Islet precursor cell (in vitro differentiated cells): Measurements from ENCODE around the gene DCTN3.

Experiments
- DNase-seq: peaks from one replicate; pipeline ENCODE4 v3.0.0-alpha.2; 2018

Gene DCTN3

GRCh38 chr9:34620061-34620994 lies at the start of gene DCTN3:
Gene DCTN3 (minus strand): TSS chr9:34620495. CDS start chr9:34620464, 31 bp downstream.
- peak; percentile 96 for DNase-seq

DNA sequence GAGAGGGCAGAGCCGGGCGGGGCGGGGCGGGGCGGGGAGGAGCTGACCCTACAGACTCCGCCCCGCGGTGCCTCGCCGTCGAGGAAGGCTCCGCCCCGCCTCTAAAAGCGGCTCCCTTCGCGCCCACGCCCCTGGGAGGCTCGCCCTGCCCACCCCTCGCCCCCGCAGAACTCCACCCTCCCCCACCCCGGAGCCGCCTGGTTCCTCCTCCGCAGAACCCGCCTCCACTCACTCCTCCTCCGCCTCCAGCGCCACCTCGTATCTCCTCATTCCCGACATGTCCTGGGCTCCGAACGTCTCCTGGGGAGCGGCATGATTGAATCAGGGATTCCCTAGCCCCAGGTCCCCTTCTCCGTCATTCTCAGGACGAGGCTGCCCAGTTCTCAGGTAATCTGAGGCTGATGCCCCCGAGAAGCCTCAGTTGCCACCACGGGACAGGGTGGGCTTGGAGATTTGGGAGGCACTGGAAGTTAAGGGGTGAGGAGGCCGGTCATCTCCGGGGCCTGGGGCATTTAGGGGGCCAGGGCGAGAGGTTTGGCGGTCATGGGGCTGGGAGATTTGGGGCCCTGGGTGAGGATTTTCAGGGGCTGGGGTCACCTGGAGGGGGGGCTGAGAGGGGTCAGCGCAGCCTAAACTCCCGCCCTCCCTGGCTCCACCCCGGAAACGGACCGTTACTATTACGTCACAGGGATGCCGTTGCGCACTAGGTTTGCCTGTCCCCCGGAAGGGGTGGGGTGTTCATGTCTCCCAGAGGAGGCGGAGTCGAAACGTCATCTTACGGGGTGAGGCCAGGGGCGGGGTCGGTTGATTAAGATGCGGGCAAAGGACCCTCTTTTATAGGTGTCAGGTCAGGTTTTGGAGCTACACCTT lies 45.3 kb upstream of the DCTN3 start:
- DNase-seq: peak; percentile 97

DNA sequence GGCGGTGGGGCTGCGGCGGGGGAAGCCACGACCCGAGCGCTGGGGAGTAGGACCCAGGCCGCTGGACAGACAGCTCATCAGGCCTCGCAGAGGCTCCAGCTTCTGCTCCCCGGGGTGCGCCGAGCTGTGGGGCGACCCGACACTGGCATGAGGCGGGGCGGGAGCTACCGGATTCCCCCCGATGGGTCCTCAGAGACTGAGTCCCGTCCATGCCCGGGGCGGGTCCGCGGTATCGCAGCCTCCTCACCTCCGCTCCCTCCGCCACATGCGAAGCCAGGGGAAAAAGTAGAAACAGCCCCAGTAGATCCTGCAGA lies 44.7 kb upstream of the DCTN3 start:
- no peak for DNase-seq

GRCh38 chr9:34664281-34665066 lies 44.2 kb upstream of the DCTN3 start:
- peak; percentile 93 for DNase-seq

DNA sequence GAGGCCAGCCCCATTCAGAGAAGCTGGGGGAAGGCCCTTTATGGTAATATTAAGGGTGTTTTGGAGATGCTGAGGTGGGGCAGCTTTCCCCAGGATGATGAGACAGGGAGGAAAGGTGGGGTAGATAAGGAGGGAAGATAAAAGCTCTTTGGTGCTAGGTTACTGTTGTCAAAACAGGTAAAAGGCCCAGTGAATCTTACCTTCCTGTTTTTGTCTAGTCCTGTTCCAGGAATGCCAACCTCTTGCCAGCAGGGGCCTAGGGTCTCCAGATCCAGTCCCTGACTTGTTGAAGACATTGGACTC lies 43.0 kb upstream of the DCTN3 start:
- DNase-seq: no peak

DNA sequence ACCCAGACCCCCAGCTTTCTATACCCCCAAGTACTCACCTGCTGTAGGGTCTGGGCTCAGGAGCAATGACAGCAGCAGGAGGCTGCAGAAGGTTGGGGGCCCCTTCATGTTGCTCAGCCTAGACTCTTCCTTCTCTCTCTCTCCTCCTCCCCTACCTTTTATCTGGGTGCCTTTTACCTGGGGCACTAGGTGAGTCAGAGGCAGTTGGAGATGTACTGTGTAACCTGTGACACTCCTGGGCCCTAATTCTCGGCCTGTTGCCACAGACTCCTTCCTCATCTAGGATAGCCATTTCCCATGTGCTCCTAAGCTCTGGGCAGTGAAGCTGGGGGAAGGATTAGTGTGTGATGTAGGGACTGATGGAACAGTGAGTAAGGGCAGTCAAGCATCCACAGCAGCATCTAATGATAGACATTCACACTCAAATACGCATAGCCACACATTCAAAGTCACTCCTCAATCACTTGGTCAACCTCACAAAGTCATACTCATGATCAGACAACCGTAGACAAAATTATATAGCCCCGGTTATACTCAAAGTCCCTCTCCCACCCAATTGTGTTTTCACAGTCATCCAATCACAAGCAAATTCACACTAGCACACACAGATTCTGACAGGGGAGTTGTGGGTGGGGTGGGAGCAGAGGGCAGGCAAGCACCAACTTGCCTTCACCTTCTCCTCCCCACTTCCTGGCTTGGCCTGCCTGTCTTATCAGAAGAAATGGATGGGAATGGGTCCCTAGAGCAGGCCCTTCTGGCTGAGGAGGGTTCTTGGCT lies 42.4 kb upstream of the DCTN3 start, which contains the start of gene CCL27:
Gene CCL27, minus strand, starts transcription at position 132 of the 777 bp plus-strand sequence. Its CDS starts 24 bp downstream, at position 108.
- no peak for DNase-seq

- peak; percentile 62 for DNase-seq
These were observed 39.4 kb upstream of the DCTN3 start for GRCh38 chr9:34659592-34660253.

- no peak for DNase-seq
These were observed 38.2 kb upstream of the DCTN3 start for GRCh38 chr9:34658461-34658860.

DNA sequence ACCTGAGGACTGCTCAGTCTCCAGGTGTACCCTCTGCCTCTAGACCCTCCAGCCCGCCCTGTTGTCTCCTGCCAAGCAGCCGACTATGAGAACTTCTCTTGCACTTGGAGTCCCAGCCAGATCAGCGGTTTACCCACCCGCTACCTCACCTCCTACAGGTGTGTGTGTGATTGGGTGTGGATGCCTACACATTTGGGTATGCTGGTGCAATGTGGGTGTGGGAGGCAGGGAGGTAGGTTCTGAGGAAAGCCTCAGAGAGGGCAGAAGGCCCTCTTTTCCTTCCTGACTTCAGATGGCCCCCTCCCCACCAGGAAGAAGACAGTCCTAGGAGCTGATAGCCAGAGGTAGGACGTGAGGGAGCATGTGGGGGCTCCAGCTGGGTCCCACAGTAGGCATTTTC lies 36.7 kb upstream of the DCTN3 start:
- no peak for DNase-seq

GRCh38 chr9:34655394-34655793 lies 35.1 kb upstream of the DCTN3 start:
- DNase-seq: no peak

- DNase-seq: no peak
These were observed 34.2 kb upstream of the DCTN3 start for GRCh38 chr9:34654323-34655051.

- no peak for DNase-seq
These were observed 33.1 kb upstream of the DCTN3 start for GRCh38 chr9:34653151-34654072.

DNA sequence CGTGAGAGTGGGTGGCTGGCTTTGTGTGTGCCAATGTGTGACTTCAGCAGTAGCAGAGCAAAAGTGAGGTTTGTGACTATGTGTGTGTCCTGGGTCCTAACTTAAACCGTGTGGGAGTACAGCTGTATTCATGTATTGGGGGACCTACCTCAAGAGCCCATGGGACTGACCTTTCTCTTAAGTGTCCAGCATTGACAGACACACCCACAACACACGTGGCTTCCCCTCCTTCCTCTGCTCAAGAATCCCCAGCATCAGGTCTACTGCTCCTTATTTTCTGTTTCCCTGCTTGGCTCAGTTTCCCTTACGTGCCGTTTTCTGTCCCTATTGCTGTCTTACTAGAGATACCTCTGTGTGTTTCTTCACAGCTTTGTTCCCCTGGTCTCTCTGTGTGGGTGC lies 32.3 kb upstream of the DCTN3 start:
- no peak for DNase-seq

DNA sequence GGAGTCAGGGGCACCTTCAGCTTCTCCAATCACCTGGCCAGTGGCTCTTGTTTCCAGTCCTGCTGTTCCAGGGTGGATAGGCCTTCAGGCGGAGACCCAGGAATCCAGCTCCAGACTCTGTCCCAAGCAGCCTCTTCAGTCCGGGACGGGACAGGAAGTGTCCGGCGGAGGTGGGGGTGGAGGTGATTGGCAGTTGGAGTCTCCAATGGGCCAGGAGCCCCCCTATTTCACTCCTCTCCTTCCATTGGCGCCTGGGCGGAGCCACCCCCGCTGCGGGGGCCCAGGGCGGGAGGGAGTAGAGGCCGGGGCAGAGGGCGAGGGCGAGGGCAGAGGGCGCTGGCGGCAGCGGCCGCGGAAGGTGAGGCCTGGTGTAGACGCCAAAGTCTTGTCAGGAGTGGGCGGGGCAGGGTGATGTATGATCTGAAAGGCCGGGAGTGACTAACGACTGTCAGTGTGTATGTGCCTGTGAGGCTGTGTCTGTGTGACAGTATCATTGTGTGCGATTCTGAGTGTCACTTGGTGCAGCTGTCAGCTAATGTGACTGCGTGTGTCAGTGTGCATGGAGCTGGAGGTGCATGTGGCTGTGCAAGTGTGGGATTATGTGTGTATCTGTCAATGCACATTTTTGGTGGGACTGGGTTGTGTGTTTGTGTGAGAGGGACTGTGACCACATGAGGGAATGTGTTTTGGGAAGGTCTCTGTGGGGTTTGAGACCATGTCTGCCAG lies 31.7 kb upstream of the DCTN3 start, which contains the start of gene IL11RA:
Gene IL11RA, plus strand, starts transcription at position 310 of the 726 bp plus-strand sequence. CDS start 3,033 bp downstream, outside the sequence.
- DNase-seq: peak; percentile 99

- no peak for DNase-seq
These were observed 31.0 kb upstream of the DCTN3 start for GRCh38 chr9:34651321-34651720.

DNA sequence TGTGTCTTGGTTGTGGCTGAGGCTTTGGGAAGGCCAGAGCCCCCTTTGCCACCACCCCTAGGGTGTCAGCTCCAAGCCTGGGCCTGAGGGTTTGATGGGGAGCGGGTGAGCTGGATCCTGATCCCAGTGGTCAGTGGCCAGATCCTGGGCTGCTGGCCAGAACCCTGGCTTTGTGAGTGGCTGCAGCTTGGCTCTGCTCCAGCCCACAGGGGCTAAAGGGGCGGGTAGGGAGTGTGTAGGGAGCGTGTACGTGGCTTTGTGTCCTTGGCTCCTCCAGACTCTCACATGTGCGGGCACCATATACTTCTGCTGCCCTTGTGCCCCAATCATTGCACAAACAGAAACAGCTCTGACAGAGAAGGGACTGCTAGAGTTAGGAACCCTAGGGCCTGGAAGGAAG lies 30.5 kb upstream of the DCTN3 start:
- no peak for DNase-seq

DNA sequence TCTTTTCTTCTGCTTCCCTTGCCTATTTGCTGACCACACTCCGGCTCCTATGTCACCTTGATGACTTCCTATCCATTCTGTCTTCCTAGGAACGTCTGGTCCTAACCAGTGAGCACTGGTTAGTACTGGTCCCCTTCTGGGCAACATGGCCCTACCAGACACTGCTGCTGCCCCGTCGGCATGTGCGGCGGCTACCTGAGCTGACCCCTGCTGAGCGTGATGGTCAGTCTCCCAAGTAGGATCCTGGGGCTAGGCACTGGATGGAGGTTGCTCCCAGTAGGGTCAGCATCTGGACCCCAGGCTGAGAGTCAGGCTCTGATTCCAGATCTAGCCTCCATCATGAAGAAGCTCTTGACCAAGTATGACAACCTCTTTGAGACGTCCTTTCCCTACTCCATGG lies 28.4 kb upstream of the DCTN3 start:
- DNase-seq: no peak

GRCh38 chr9:34647651-34648050 lies 27.4 kb upstream of the DCTN3 start:
- no peak for DNase-seq

- DNase-seq: no peak
These were observed 26.7 kb upstream of the DCTN3 start for GRCh38 chr9:34647084-34647403.
